Sigmoid colon (tissue), 7 donors: ENCODE measurements around the gene HOOK2. TPM values are rescaled to one million over a fixed set of nuclear protein-coding genes. Genes with fewer than 3 reads are reported as not detected.

Source experiments
- DNase-seq: peaks from one replicate; pipeline ENCODE4 v3.0.0-alpha.2; 2019
- H3K27ac ChIP-seq, 4 donors: fragments of 200-600 bp; sonication (generic); one replicate each; pipeline ENCODE4 v1.5.1; 2016 to 2019; ENCODE audit warnings: mild to moderate bottlenecking in 1 of 4
- H3K27me3 ChIP-seq, 3 donors: fragments of 200-600 bp; sonication (generic); one replicate each; pipeline ENCODE4 v1.5.1; 2019; ENCODE audit warnings: mild to moderate bottlenecking in 1 of 3
- H3K36me3 ChIP-seq, 4 donors: fragments of 200-600 bp; sonication (generic); one replicate each; pipeline ENCODE4 v1.5.1; 2016 to 2019
- H3K4me1 ChIP-seq, 4 donors: fragments of 200-600 bp; sonication (generic); one replicate each; pipeline ENCODE4 v1.5.1; 2017 to 2019
- H3K4me3 ChIP-seq, 4 donors: fragments of 200-600 bp; sonication (generic); one replicate each; pipeline ENCODE4 v1.5.1; 2017 to 2019; ENCODE audit warnings: mild to moderate bottlenecking in 2 of 4, moderate library complexity in 1 of 4
- H3K9me3 ChIP-seq, 4 donors: fragments of 200-600 bp in 3 of 4; sonication (generic) in 3 of 4; one replicate each; pipeline versions ENCODE4 v1.5.1 to v1.6.1; 2013 to 2019
- CTCF ChIP-seq, 4 experiments: fragments of 450-650 bp in 3 of 4; fragments of 200-600 bp in 1 of 4; IDR thresholded peaks; one replicate each; pipeline ENCODE4 v1.5.1; 2016 to 2019; ENCODE audit warnings: antibody characterized with exemption in 4 of 4, mild to moderate bottlenecking in 3 of 4, moderate library complexity in 2 of 4
- EP300 ChIP-seq, 4 donors: sonication (generic); formaldehyde crosslinking; IDR thresholded peaks; one replicate each; pipeline ENCODE4 v1.6.1; 2017; ENCODE audit warnings: antibody characterized with exemption in 4 of 4
- POLR2A ChIP-seq, 2 donors: fragments of 450-650 bp; IDR thresholded peaks; one replicate each; pipeline ENCODE4 v1.6.1; 2016; ENCODE audit warnings: antibody characterized with exemption in 2 of 2, mild to moderate bottlenecking in 2 of 2, moderate library complexity in 2 of 2
- POLR2AphosphoS5 ChIP-seq, 4 donors: sonication (generic); formaldehyde crosslinking; IDR thresholded peaks; one replicate each; pipeline ENCODE4 v1.6.1; 2017; ENCODE audit warnings: antibody characterized with exemption in 4 of 4
- WGBS, 2 donors: extraction: QIAGEN DNeasy Blood & Tissue Kit; methylation state at CpG; one replicate each; pipeline ENCODE4 v1.1.7; 2013; 5-methylcytosine and 5-hydroxymethylcytosine counted together
- intact Hi-C: fragments of 100-400 bp; cut with DNase I; formaldehyde crosslinking; loops from one replicate; pipeline ENCODE4 v1.15.1; 2023
- polyA plus RNA-seq, 3 donors: library from polyadenylated mRNA; stranded (reverse); fragments of 200-250 nt; gene quantifications; one replicate each; pipeline ENCODE4 v1.2.3, GENCODE V29; 2013
- total RNA-seq, 4 donors: library from RNA; depleted of rRNA; stranded (reverse); fragments of >200 nt; gene quantifications; one replicate each; pipeline ENCODE4 v1.1.0, GENCODE V29; 2016
- donor health status: healthy with polysubstance abuse.
- donor health status: Bipolar disorder and iron deficiency.
- donor health status: healthy.

HOOK2 gene
- total and polyA plus RNA-seq, 7 donors = 10.2 to 80.4 (median 36.0) TPM

GRCh38 chr19:12769689-12770088 lies 5.7 kb downstream of the HOOK2 start:
- WGBS, 2 donors = 30 to 52% methylated on average over 37 of the region's 37 CpGs
- no peak overlapping the region for H3K27ac ChIP-seq
- no peak for TF ChIP-seq CTCF (IDR thresholded peaks at IDR 0.05)
- no peak for TF ChIP-seq POLR2AphosphoS5 (IDR thresholded peaks at IDR 0.05)
- TF ChIP-seq EP300 (IDR thresholded peaks at IDR 0.05) = no peak
- TF ChIP-seq POLR2A (IDR thresholded peaks at IDR 0.05) = no peak
- intact Hi-C loops = loop anchor here (5.0 kb wide), 1 partner anchor 33 kb away; the partner anchor contains the start of genes PRDX2 and THSD8
- H3K9me3 ChIP-seq = no peaks in the 10 kb centered on the region
- peaks cover 0 to 19% (median 1%) of the 10 kb centered on the region in 4 donors for H3K4me1 ChIP-seq
- H3K36me3 ChIP-seq = peaks cover 0 to 14% (median under 1%) of the 10 kb centered on the region in 4 donors
- H3K4me3 ChIP-seq = no peak overlapping the region
- no peaks in the 10 kb centered on the region for H3K27me3 ChIP-seq
- no peak for DNase-seq

DNA sequence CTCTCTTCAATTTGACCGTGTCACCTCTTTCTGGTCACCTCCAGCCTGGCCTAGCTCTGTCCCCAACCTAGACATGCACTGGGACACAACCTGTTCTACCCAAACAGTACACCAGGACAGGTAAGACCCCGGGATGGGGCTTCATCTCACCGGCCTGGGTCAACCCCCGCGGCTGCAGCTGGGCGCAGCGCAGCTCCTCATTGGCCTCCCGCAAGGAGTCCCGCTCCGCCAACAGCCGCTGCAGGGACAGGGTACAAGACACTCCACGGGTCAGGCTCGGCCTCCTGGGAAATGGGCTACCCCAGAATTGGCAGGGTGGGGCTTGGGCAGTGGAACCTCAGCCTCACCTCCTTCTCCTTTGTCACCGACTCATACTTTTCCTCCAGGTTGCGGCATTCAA lies 7.7 kb downstream of the HOOK2 start:
- Histone ChIP-seq H3K36me3 (peaks cover 0 to 28% (median 2%) of the 10 kb centered on the region in 4 donors), H3K9me3 (no peaks in the 10 kb centered on the region), H3K4me3 (no peak overlapping the region), H3K4me1 (peaks cover 0 to 10% (median 0%) of the 10 kb centered on the region in 4 donors), H3K27ac (no peak overlapping the region), H3K27me3 (no peaks in the 10 kb centered on the region)
- WGBS, 2 donors = 96 to 97% methylated on average over 15 of the region's 15 CpGs
- intact Hi-C loops = loop anchor here (5.0 kb wide), 1 partner anchor 35 kb away; the partner anchor contains the start of genes PRDX2 and THSD8
- no peak for DNase-seq
- TF ChIP-seq CTCF (IDR thresholded peaks at IDR 0.05) (no peak), EP300 (IDR thresholded peaks at IDR 0.05) (no peak), POLR2A (IDR thresholded peaks at IDR 0.05) (no peak), POLR2AphosphoS5 (IDR thresholded peaks at IDR 0.05) (no peak)

GRCh38 chr19:12767150-12767549 lies 8.2 kb downstream of the HOOK2 start:
- H3K4me3 ChIP-seq = no peak overlapping the region
- no peak for DNase-seq
- no peaks in the 10 kb centered on the region for H3K9me3 ChIP-seq
- peaks cover 0 to 32% (median 2%) of the 10 kb centered on the region in 4 donors for H3K36me3 ChIP-seq
- H3K4me1 ChIP-seq = peaks cover 0 to 10% (median 0%) of the 10 kb centered on the region in 4 donors
- no peaks in the 10 kb centered on the region for H3K27me3 ChIP-seq
- intact Hi-C loops = loop anchor here (5.0 kb wide), 1 partner anchor 35 kb away; the partner anchor contains the start of genes PRDX2 and THSD8
- no peak for TF ChIP-seq POLR2AphosphoS5 (IDR thresholded peaks at IDR 0.05)
- TF ChIP-seq CTCF (IDR thresholded peaks at IDR 0.05) = no peak
- no peak for TF ChIP-seq EP300 (IDR thresholded peaks at IDR 0.05)
- no peak for TF ChIP-seq POLR2A (IDR thresholded peaks at IDR 0.05)
- WGBS, 2 donors = 93 to 96% methylated on average over 11 of the region's 11 CpGs
- no peak overlapping the region for H3K27ac ChIP-seq

GRCh38 chr19:12766051-12766521 lies 9.3 kb downstream of the HOOK2 start:
- intact Hi-C loops = loop anchor here (1.0 to 5.0 kb wide), 2 partner anchors 36 to 81 kb away; partner anchors contain the start of genes PRDX2 and THSD8
- DNase-seq = peak; percentile 93
- H3K27me3 ChIP-seq = no peaks in the 10 kb centered on the region
- 45% methylated on average over 30 of the region's 30 CpGs for WGBS, 2 donors
- H3K9me3 ChIP-seq = no peaks in the 10 kb centered on the region
- H3K4me1 ChIP-seq = peaks cover 0 to 10% (median 0%) of the 10 kb centered on the region in 4 donors
- peaks cover 0 to 32% (median 2%) of the 10 kb centered on the region in 4 donors for H3K36me3 ChIP-seq
- H3K4me3 ChIP-seq = peak overlapping the region; percentile 25 to 54 (median 38)
- TF ChIP-seq POLR2A (IDR thresholded peaks at IDR 0.05) = no peak
- TF ChIP-seq POLR2AphosphoS5 (IDR thresholded peaks at IDR 0.05) = peak in 2 of 4 donors; percentile 9 to 58
- peak; percentile 58 to 95 (median 70) for TF ChIP-seq CTCF (IDR thresholded peaks at IDR 0.05)
- peak overlapping the region; percentile 55 to 80 (median 70) for H3K27ac ChIP-seq
